ENCODE data around the gene GRM8. TPM values are rescaled to one million over a fixed set of nuclear protein-coding genes. Genes with fewer than 3 reads are reported as not detected.

Gene GRM8
- total RNA-seq, 1 experiment from 2014 or later: 1.8 TPM

DNA sequence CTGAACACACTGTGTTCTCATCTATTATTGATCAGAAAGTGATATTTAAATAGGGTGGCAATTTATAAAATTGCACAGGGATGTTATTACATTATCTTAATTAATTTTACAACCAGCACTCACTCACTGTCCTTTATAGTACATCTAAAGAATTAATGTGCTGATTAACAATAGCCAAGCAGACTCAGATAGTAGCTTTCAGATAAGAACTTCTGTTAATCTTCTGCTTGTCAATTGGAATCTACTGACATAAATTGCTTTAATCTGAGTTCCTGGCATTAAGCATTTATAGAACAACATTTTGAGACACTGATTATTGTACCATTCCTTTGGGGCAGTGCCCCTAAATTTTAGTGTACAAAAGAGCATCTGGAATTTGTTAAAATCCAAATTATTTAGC lies 408.9 kb downstream of the GRM8 start:
- H3K9me3 Mint-ChIP-seq: peaks cover 0 to 3% of the 10 kb centered on the region in 2 experiments; a peak in 3 of 5 replicates
- Histone ChIP-seq H2BK120ac (ENCODE audit: low read depth, low read length, poor library complexity, severe bottlenecking) (no peak overlapping the region), H2AK5ac (ENCODE audit: insufficient read length, low read length) (no peak overlapping the region), H4K20me1 (ENCODE audit: control insufficient read depth, insufficient read depth, insufficient read length) (no peaks in the 10 kb centered on the region), H2BK12ac (ENCODE audit: insufficient read length, low read depth, low read length) (no peak overlapping the region), H3K4ac (ENCODE audit: low read depth, low read length) (no peak overlapping the region), H2AFZ (ENCODE audit: low read length) (no peak overlapping the region), H3K23ac (ENCODE audit: insufficient read length, low read depth, low read length) (no peak overlapping the region), H2BK5ac (ENCODE audit: insufficient read length, low read length) (no peak overlapping the region), H3K4me1 (ENCODE audit: insufficient read depth, low read length) (no peaks in the 10 kb centered on the region), H3K23me2 (ENCODE audit: insufficient read length, low read depth, low read length, poor library complexity, severe bottlenecking) (no peaks in the 10 kb centered on the region), H2BK15ac (ENCODE audit: low read depth, low read length) (no peak overlapping the region), H3K9ac (ENCODE audit: extremely low read depth, insufficient read length, low read length) (no peak overlapping the region), H3K9me3 (ENCODE audit: control insufficient read depth, low read depth, low read length) (no peaks in the 10 kb centered on the region), H4K91ac (ENCODE audit: insufficient read length, low read depth, low read length) (no peak overlapping the region), H4K8ac (replicated peaks; ENCODE audit: insufficient read length, low read depth, low read length) (no peak overlapping the region), H3K27me3 (ENCODE audit: insufficient read depth, low read length) (no peaks in the 10 kb centered on the region), H3K27ac (ENCODE audit: insufficient read length, low read depth, low read length) (no peak overlapping the region), H3K79me2 (ENCODE audit: insufficient read depth, low read length) (no peaks in the 10 kb centered on the region), H3K18ac (ENCODE audit: insufficient read length, low read depth, low read length) (no peak overlapping the region), H3K79me1 (ENCODE audit: insufficient read depth, low read depth, low read length, poor library complexity, severe bottlenecking) (no peaks in the 10 kb centered on the region), H3K4me2 (ENCODE audit: insufficient read depth, insufficient read length, low read length) (no peak overlapping the region), H3K56ac (ENCODE audit: insufficient read length, low read depth, low read length) (no peak overlapping the region), H3T11ph (ENCODE audit: low read length) (no peak overlapping the region), H4K5ac (ENCODE audit: insufficient read length, low read depth, low read length) (no peak overlapping the region), H2BK20ac (ENCODE audit: low read depth, low read length, poor library complexity, severe bottlenecking) (no peak overlapping the region), H3K14ac (ENCODE audit: insufficient read depth, low read length) (no peak overlapping the region)
- no peaks in the 10 kb centered on the region for H3K36me3 Mint-ChIP-seq (ENCODE audit: insufficient read depth in 1 of 3, low read depth in 3 of 3)
- TF ChIP-seq, protein P1, sequence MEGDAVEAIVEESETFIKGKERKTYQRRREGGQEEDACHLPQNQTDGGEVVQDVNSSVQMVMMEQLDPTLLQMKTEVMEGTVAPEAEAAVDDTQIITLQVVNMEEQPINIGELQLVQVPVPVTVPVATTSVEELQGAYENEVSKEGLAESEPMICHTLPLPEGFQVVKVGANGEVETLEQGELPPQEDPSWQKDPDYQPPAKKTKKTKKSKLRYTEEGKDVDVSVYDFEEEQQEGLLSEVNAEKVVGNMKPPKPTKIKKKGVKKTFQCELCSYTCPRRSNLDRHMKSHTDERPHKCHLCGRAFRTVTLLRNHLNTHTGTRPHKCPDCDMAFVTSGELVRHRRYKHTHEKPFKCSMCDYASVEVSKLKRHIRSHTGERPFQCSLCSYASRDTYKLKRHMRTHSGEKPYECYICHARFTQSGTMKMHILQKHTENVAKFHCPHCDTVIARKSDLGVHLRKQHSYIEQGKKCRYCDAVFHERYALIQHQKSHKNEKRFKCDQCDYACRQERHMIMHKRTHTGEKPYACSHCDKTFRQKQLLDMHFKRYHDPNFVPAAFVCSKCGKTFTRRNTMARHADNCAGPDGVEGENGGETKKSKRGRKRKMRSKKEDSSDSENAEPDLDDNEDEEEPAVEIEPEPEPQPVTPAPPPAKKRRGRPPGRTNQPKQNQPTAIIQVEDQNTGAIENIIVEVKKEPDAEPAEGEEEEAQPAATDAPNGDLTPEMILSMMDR (conservative IDR thresholded peaks at IDR 0.05): no peak
- no peak for DNase-seq
- H3K27me3 Mint-ChIP-seq (ENCODE audit: low read depth): no peaks in the 10 kb centered on the region; the same call in 1 of the 2 replicates
- H3K27ac Mint-ChIP-seq: no peak overlapping the region
- H3K4me1 Mint-ChIP-seq: no peaks in the 10 kb centered on the region
- H3K4me3 Mint-ChIP-seq: no peak overlapping the region

Data from H9 (cell line).